Activated CD4-positive, CD25-positive, alpha-beta regulatory T cell treated with anti-CD3 and anti-CD28 coated beads, Interleukin-2, amount 50 U/mL, for 24 hours (primary cell): Measurements from ENCODE around the gene CHD8.

Experiments used
- ATAC-seq, 2 donors: fragments of 150-1000 bp; cut with Tn5 transposase; one replicate each; pipeline ENCODE4 v1.10.0; 2021; ENCODE audit warnings: mild to moderate bottlenecking in 1 of 2, moderate library complexity in 1 of 2

Gene CHD8

DNA sequence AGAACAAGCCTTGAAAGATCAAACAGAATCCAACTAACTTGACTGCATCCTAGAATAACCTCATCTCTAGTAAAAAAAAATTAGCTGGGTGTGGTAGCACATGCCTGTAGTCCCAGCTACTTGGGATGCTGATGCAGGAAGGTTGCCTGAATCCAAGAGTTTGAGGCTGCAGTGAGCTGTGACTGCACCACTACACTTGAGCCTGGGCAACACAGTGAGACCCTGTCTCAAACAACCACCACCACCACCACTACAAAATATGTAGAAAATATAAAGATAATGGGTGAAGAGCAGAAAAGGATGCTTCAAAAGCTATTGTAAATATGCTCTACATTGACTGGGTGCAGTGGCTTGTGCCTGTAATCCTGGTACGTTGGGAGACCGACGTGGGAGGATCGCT lies 99.4 kb downstream of the CHD8 start:
- no peak for ATAC-seq

DNA sequence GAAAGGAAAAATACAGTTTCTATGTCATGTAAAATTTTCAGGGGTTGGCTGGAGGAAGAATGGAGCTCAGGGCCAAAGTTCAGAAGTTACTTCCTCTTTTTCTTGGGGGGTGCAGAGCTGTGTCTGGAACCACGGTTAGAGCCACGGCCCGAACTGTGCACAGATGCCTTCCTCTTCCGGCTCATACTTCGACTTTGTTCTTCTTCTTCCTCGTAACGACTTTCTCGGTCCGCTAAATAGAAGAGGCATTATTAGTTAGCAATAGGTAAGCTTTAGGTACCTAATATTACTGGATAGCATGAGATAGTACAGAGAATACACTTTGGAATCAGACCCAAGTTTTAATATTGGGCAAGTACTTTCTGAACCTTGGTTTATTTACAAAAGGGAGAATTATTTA lies 103.3 kb downstream of the CHD8 start:
- ATAC-seq: no peak

DNA sequence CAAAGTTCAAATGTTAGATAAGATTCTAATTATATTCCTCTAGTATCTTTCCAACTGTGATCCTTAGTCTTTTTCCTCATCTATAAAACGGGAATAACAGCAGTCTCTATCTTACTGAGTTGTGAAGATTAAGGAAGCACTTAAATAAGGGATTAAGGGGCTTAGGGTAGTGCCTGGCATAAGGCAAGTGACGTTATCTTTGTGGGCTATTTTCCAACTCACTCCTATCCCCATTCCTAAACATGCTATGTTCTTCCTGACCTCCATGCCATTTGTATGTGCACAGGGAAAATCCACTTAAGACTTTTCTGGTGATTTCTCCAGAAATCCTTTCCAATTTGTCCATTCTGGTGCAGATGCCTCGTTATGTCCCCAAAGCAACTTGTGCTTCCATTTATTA lies 105.4 kb downstream of the CHD8 start:
- ATAC-seq: no peak

DNA sequence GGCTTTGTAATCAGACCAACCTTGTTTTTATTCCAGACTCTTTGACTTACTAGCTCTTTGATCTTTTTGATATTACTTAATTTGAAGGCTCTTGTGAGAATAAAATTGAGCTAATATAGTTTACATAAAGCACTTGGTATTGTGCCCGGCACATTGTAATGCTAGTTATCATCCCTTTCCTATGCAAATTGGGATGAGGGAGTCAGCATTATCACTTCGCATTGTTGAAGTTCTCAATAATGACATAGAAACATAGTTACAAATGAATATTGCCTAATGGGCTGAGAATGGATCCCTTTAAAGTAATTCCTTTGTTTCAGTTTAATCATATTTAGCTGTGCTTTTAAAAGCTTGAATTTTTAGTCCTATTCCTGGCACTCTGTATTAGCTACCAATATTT lies 108.7 kb downstream of the CHD8 start:
- ATAC-seq: no peak

DNA sequence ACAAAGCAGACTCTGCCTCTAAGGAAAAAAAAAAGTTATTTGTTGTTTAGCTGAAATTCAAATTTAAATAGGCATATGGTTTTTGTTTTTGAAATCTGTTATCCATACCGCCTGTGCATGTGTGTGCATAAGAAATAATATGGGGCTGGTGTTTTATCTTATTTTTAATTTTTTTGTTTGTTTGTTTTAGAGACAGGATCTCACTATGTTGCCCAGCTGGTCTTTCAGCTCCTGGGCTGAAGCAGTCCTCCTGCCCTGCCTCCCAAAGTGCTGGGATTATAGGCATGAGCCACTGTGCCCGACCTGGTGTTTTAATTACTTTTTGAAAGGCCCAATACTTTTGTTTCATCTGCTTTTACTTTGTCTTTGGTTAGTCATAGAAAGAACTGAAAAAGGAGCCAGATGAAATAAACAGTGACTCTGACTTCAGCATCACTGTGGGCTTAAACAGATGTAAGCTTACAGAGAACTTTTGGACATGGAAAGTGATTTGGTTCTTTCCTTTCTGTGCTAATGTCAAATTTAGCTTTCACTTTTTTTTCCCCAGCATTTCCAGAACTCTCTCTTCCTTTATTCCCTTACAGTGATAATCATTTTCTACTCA lies 109.3 kb downstream of the CHD8 start:
- no peak for ATAC-seq

DNA sequence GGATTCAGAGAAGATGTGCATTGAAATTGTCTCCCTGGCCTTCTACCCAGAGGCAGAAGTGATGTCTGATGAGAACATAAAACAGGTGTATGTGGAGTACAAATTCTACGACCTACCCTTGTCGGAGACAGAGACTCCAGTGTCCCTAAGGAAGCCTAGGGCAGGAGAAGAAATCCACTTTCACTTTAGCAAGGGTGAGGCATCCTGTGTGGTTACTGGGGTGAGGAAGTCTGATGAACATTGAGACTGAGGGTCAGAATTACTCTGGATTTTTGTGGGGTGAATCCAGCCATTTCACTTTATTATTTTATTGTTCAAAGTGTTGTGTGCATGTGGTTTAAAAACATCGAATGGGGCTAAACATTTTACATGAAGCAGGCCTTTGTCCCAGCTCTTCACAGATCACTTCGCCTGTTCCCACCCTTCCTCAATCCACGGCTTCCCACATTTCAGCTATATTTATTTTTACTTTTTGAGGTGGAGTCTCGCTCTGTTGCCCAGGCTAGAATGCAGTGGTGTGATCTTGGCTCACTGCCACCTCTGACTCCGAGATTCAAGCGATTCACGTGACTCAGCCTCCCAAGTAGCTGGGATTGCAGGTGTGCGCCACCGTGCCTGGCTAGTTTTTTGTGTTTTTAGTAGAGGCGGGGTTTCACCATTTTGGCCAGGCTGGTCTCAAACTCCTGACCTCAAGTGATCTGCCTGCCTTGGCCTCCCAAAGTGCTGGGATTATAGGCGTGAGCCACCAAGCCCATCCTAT lies 112.7 kb downstream of the CHD8 start:
- no peak for ATAC-seq
